ENCODE results near the gene RAB8B.
A peak's percentile ranks its signal among the peaks of the same experiment; 100 is the strongest.

Gene RAB8B

DNA sequence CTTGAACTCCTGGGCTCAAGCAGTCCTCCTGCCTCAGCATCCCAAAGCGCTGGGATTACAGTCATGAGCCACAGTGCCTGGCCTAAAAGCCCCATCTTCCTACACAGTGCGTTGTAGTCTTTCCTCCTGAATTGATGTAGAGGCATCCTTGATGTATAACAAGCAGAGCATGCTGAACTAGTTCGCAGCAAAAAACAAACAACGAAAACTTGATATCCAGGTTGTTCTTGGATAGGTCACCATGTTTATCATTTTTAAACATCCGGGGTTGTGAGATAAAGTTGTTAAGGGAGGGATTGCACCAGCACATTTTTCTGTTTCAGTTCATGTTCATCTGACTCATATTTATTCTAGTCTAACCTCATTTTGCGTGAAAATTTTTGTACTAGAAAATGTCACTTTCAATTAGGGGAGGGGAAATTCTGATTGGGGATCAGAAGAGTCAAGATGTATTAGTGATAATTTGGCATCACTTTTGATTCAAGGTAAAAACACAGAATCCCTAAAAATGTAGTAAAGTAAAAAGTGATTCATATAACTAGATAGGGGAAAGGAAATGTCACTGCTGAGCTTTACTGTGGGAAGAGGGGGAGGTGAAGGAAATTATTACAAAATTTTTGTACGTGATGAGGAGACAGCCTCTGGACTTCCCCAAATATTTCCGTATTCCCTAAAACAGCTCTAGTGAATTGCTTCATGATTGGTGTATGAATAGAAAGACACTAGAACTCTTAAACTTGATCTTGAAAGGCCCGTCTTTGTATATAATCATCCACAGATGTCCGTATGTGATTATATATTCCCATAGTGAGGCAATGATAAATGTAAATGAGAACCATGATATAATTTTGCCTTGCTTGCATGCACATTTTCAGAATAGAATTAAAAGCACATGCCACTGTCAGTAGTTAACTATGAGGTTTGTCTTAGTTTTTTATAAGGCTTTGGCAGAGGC is 22.9 kb downstream of the RAB8B start:
- Histone ChIP-seq H3K4me2 (ENCODE audit: low read length) (no peak overlapping the region), H3K4me1 (peaks cover 7% of the 10 kb centered on the region), H3K9ac (no peak overlapping the region), H3K27ac (peak overlapping the region; percentile 5), H3K27me3 (ENCODE audit: control insufficient read depth, insufficient read depth, low read length) (no peaks in the 10 kb centered on the region), H3K9me3 (ENCODE audit: control insufficient read depth, low read length) (no peaks in the 10 kb centered on the region), H3K4me3 (ENCODE audit: low read depth, low read length) (no peak overlapping the region), H3K79me2 (peaks cover 6% of the 10 kb centered on the region), H2AFZ (peak overlapping the region; percentile 8), H3K36me3 (ENCODE audit: control insufficient read depth, insufficient read depth, low read length) (no peaks in the 10 kb centered on the region)
- TF ChIP-seq, protein P1, sequence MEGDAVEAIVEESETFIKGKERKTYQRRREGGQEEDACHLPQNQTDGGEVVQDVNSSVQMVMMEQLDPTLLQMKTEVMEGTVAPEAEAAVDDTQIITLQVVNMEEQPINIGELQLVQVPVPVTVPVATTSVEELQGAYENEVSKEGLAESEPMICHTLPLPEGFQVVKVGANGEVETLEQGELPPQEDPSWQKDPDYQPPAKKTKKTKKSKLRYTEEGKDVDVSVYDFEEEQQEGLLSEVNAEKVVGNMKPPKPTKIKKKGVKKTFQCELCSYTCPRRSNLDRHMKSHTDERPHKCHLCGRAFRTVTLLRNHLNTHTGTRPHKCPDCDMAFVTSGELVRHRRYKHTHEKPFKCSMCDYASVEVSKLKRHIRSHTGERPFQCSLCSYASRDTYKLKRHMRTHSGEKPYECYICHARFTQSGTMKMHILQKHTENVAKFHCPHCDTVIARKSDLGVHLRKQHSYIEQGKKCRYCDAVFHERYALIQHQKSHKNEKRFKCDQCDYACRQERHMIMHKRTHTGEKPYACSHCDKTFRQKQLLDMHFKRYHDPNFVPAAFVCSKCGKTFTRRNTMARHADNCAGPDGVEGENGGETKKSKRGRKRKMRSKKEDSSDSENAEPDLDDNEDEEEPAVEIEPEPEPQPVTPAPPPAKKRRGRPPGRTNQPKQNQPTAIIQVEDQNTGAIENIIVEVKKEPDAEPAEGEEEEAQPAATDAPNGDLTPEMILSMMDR (IDR thresholded peaks at IDR 0.05) = no peak

DNA sequence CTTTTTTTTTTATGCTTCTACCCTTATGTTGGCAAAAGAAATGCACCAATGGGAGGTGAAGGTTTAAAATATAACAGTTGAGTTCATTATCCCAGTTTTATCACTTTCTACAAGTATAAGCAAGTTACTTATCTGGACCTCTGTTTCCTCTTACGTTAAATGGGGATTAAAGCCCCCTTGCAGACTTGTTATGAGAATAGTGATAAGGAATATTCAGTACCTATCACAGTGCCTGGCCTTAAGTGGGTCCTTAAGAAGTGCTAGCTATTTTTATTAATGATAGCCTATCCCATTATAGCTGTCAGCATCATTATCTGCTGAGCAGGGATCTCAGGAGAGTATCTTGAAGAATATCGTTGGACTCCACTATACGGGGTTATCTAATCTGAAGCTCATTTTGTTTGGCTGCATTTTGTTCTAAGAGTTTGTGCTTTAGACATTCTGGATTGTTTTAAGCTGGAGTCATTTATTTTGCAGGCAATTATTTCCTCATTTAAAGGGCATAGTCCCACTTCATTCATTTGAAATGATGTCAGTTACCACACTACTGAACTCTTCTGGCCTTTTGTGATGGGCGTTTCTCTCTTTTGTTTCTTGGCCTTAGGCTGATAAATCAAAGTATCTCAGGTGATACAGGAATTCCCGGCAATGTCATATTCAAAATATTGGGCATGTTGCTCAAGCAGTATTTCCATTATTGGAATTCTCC is 28.8 kb downstream of the RAB8B start:
- H3K4me1 ChIP-seq = peaks cover 2% of the 10 kb centered on the region
- H3K27me3 ChIP-seq (ENCODE audit: control insufficient read depth, insufficient read depth, low read length) = no peaks in the 10 kb centered on the region
- no peak overlapping the region for H3K4me2 ChIP-seq (ENCODE audit: low read length)
- H2AFZ ChIP-seq = no peak overlapping the region
- no peak overlapping the region for H3K9ac ChIP-seq
- no peak overlapping the region for H3K27ac ChIP-seq
- H3K36me3 ChIP-seq (ENCODE audit: control insufficient read depth, insufficient read depth, low read length) = no peaks in the 10 kb centered on the region
- no peaks in the 10 kb centered on the region for H3K9me3 ChIP-seq (ENCODE audit: control insufficient read depth, low read length)
- H3K79me2 ChIP-seq = peaks cover 6% of the 10 kb centered on the region
- H3K4me3 ChIP-seq (ENCODE audit: low read depth, low read length) = no peak overlapping the region
- TF ChIP-seq, protein P1 (IDR thresholded peaks at IDR 0.05) = no peak

DNA sequence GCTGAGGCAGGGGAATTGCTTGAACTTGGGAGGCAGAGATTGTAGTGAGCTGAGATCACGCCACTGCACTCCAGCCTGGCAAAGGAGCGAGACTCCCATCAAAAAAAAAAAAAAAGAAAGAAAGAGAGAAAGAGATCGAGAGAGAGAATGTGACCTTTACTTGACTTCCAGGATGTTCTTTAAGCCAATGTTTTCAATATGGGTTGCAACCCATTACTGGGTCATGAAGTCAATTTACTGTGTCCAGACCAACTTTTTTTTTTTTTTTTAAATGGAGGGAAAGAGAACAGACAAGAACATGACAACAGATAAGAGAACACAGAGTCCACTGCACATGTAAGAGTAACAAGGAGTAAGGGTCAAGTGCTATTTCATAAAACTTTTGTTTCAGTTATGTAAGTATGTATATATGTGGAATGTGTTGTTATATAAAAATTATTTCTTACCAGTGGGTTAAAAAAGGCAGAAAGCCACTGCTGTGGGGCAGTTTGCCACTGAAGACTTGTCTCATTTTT is 29.8 kb downstream of the RAB8B start:
- H3K4me1 ChIP-seq = peaks cover 2% of the 10 kb centered on the region
- H2AFZ ChIP-seq = no peak overlapping the region
- H3K9ac ChIP-seq = no peak overlapping the region
- H3K36me3 ChIP-seq (ENCODE audit: control insufficient read depth, insufficient read depth, low read length) = no peaks in the 10 kb centered on the region
- H3K4me3 ChIP-seq (ENCODE audit: low read depth, low read length) = no peak overlapping the region
- no peaks in the 10 kb centered on the region for H3K27me3 ChIP-seq (ENCODE audit: control insufficient read depth, insufficient read depth, low read length)
- H3K9me3 ChIP-seq (ENCODE audit: control insufficient read depth, low read length) = no peaks in the 10 kb centered on the region
- TF ChIP-seq, protein P1 (IDR thresholded peaks at IDR 0.05) = no peak
- no peak overlapping the region for H3K27ac ChIP-seq
- H3K4me2 ChIP-seq (ENCODE audit: low read length) = no peak overlapping the region
- H3K79me2 ChIP-seq = peaks cover 6% of the 10 kb centered on the region

DNA sequence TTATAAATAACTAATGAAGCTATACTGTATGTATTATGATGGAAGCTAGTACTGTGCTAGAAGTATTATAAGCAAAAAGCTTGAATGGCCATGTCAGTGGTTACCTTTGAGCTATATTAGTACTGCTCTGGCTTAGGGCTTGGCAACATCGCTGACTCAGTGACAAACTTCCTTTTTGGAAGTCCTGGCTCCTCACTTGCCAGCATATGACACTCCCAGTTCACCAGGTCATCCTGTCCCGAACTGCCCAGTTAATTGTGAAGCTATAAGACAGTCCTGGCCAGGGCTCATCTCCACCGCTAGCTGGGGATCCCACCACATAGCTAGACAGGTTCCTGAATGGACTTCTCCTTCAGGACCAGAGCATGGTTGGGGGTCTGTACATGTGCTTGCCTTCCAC is 31.9 kb downstream of the RAB8B start:
- TF ChIP-seq, protein P1 (IDR thresholded peaks at IDR 0.05) = no peak
- Histone ChIP-seq H3K4me3 (ENCODE audit: low read depth, low read length) (no peak overlapping the region), H3K4me2 (ENCODE audit: low read length) (no peak overlapping the region), H3K9ac (no peak overlapping the region), H3K9me3 (ENCODE audit: control insufficient read depth, low read length) (no peaks in the 10 kb centered on the region), H3K27ac (no peak overlapping the region), H3K36me3 (ENCODE audit: control insufficient read depth, insufficient read depth, low read length) (no peaks in the 10 kb centered on the region), H3K27me3 (ENCODE audit: control insufficient read depth, insufficient read depth, low read length) (no peaks in the 10 kb centered on the region), H2AFZ (no peak overlapping the region), H3K4me1 (peaks cover 2% of the 10 kb centered on the region), H3K79me2 (peaks cover 1% of the 10 kb centered on the region)
